Fibroblast of peridontal ligament (primary cell): Measurements from ENCODE around the gene AGAP5.

Source experiments
- DNase-seq: peaks from one replicate; pipeline ENCODE4 v3.0.0-alpha.2; 2010; ENCODE audit errors: extremely low read depth

Gene AGAP5

DNA sequence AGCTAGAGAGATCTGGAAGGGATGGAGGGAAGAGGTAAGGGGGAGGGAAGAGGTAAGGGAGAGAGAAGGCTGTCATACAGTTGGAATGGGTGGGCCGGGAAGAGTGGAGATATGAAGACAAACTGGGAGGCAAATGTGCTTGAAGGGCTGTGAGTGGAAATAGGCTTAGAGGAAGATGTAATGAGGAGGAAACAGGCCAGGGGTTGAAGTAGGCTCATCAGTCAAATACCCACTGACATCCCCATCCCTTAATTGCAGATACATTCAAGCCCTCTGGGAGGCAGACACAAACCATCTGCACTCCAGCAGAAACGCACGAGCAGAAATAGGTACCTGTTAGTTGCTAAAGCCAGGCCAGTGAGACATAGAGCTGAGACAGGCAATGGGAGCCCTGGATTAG is 44.2 kb downstream of the AGAP5 start:
- DNase-seq = peak; percentile 9

- no peak for DNase-seq
Measured at GRCh38 chr10:73653195-73653594, 44.7 kb downstream of the AGAP5 start.

- DNase-seq = peak; percentile 77
Measured at GRCh38 chr10:73650537-73651331, 47.2 kb downstream of the AGAP5 start.

- DNase-seq = peak; percentile 65
Measured at GRCh38 chr10:73649876-73650536, 47.9 kb downstream of the AGAP5 start.

- no peak for DNase-seq
Measured at GRCh38 chr10:73648975-73649829, 48.7 kb downstream of the AGAP5 start.

DNA sequence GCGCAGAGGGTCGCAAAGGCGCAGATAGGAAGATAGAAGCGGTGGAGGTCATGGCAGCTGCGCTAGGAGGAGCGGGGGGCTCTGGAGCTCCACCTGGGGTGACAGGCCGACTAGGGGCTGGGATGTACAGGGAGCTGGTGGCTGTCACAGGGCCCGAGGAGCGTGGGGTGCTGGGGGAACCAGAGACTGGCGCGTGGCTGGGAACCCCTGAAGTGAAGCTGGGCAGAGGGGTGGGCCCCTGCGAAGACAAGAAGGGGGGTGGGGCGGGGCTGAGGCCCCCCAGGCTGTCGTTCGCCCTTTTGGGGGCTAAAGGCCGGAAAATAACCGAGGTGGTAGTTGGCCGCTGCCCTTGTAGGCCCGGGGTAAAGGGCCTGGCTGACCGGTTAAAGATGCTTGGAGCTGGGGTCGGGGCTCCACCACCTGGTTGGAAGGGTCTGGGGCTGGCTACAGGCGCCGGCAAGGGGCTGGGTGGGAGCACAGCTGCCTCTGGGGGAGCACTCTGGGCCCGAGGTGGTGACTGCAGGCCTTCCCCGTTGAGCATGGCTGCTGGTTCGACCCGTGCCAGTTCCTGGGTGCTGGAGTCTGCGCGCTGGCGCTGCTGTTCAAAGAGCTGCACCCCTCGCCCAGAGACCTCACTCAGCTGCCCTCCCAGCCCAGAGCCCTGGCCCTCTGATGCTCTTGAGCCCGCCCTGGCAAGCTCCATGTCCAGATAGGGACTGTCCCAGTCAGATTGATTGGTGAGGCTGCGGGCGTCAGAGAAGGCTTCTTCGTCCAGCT is 49.8 kb downstream of the AGAP5 start:
- DNase-seq = no peak

DNA sequence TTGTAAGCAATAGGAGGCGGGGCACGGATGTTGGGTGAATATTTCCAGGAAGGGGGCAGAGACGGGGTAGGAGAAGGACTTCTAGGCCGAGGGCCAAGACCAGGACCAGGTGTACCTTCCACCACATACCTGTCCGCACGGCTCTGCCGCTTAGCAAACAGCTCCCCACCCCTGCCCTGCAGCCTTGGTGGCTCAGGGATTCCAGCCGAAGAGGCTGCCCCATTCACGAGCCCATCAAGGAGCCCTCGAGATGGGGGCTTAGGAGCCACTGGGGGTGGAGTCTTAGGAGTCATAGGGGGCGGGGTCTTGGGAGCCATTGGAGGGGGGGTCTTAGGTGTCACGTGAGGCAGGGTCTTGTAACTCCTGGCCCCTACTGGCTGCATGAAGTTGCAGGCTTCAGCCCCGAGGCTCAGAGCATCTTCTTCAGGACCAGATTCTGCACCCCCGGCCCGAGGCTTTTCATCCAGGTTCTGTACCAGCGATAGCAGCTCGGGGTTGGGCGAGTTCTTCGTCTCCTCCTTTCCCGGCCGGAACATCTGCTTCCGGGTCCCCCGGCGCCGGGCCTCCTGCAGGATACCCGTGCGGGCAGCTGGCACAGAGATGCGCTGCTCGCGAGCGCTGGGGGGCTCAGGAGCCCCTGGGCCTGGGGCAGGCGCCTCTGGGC is 50.6 kb downstream of the AGAP5 start:
- peak; percentile 9 for DNase-seq

GRCh38 chr10:73646598-73647041 is 51.3 kb downstream of the AGAP5 start:
- no peak for DNase-seq

- DNase-seq = no peak
Measured at GRCh38 chr10:73645251-73645650, 52.7 kb downstream of the AGAP5 start.

DNA sequence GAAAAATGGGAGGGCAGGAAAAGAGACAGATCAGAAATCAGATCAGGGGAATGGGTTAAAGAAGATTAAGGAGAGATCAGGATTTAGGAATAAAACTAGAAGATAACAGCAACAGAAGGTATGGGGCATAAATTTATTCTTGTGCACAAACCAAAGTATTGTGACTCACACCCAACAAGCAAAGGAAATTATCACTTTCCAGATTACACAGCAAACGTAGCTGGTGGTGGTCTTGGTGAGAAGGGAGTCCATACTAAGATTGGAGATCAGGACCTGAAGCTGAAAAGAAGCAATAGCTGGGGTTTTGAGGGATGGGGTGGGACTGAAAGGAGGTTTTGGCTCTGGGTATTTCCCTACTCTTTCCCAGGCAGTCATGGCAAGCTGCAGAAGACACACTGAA is 53.1 kb downstream of the AGAP5 start:
- DNase-seq = no peak

GRCh38 chr10:73644015-73644743 is 53.7 kb downstream of the AGAP5 start:
- DNase-seq = peak; percentile 83

DNA sequence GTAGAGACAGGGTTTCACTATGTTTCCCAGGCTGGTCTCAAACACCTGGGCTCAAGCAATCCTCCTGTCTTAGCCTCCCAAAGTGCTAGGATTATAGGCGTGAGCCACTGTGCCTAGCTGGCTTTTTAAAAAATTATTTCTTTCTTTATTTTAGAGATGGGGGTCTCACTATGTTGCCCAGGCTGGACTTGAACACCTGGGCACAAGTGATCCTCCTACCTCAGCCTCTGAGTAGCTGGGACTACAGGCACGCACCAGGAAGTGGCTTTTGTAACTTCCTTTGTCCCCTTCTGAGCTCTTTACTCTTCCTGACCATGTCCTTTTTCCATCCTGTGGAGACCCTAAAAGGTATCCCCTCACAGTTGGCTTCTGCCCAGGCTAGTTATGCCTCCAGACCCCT is 54.5 kb downstream of the AGAP5 start:
- no peak for DNase-seq

DNA sequence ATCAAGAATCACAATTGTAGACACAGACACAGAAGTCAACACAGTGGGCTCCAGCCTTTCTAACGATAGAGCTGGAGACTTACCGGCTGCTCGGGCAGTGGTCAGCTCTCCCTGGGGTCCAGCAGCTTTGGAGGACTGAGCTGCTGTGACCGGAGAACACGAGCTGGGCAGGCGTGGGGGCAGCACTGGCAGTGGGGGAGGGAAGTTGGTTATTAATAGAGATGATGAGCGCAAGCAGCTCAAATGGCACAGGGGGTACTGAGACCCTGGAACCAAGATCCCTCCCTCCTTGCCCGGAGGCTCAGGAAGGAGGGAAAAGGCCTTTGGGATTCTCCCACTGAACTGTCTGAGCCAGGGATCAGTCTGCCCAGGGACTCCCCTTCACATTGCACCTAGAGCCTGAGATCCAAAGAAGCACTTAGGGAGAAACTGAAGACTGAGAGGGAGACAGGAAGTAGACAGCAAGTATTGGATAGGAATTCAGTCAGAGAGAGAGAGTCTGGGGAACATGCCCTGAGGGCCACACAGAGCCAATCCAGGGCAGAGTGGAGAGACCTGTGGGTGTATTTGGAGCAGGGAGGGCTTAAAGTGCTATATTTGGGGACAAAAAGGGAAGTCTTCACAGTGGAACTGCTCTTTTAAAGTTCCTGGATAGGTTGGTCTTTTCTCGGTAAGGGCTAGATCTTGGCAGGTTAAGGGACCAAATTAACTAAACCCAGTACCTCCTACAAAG is 56.4 kb downstream of the AGAP5 start, which contains the start of gene MYOZ1:
Gene MYOZ1, minus strand, starts transcription at position 147 of the 733 bp plus-strand sequence. CDS start 1,457 bp downstream, outside the sequence.
- DNase-seq = no peak

GRCh38 chr10:73639286-73639685 is 58.6 kb downstream of the AGAP5 start:
- DNase-seq = no peak

DNA sequence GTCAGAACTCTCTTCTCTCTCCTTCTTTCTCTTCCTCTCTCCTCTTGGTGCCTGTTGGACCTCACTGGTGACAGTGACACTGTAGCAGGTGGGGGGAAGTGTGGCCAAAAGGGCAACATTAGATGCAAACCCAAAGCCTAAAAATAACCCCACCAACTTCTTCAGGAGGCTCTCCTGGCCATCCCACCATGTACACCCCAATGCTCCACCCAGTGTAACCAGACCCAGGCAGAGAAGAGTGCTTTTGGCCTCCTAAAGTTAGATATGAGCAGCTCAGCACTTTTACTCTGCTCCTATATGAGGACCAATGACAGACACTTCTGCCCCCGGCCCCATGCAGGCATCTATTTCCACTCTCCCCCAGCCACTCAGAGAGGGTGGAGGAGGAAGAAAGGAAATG is 62.1 kb downstream of the AGAP5 start:
- DNase-seq = no peak

- no peak for DNase-seq
Measured at GRCh38 chr10:73634421-73634820, 63.5 kb downstream of the AGAP5 start.

DNA sequence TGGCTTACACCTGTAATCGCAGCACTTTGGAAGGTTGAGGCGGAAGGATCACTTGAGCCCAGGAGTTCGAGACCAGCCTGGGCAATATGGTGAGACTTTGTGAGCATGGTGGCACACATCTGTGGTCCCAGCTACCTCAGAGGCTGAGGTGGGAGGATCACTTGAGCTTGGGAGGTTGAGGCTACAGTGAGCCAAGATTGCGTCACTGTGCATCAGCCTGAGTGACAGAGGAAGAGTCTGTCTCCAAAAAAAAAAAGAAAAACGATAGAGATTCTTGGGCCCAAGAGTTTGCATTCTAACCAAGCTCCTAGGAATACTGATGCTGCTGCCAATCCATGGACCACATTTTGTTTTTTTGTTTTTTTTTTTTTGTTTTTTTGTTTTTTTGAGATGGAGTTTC is 68.7 kb downstream of the AGAP5 start:
- DNase-seq = no peak

DNA sequence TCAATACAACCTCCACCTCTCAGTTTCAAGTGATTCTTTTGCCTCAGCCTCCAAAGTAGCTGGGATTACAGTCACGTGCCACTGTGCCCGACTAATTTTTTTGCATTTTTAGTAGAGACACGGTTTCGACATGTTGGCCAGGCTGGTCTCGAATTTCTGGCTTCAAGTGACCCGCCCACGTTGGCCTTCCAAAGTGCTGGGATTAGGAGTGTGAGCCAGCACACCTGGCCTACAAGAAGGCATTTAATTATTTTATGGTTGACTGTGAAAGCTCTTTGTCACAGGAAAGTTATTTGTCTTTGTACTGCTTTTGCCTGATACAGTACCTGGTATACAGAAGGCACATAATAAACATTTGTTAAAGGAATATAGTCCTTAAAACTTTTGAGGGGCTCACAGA is 69.5 kb downstream of the AGAP5 start:
- DNase-seq = no peak

- no peak for DNase-seq
Measured at GRCh38 chr10:73627300-73627699, 70.6 kb downstream of the AGAP5 start.
